HCT116 (cell line): ENCODE measurements around the gene SLCO2B1.

Experiments used
- POLR2AphosphoS5 ChIP-seq: IDR thresholded peaks from 2 replicates; pipeline ENCODE4 v1.6.1; 2011; ENCODE audit warnings: mild to moderate bottlenecking, low read depth, low read length, moderate library complexity
- ZFX ChIP-seq: fragments of 450-650 bp; IDR thresholded peaks from 2 replicates; pipeline ENCODE4 v1.6.1; 2017
- TF ChIP-seq, protein P1 (sequence below), 3 experiments: fragments of 200-600 bp in 1 of 3; sonication (generic) in 1 of 3; IDR thresholded peaks in 2 of 3; conservative IDR thresholded peaks in 1 of 3; 2 replicates each; pipeline ENCODE4 v1.5.1; 2012 to 2017; ENCODE audit warnings: low read depth in 2 of 3, low read length in 2 of 3, antibody characterized with exemption in 1 of 3, borderline replicate concordance in 1 of 3, control low read depth in 1 of 3, mild to moderate bottlenecking in 1 of 3, mixed read lengths in 1 of 3, mixed run types in 1 of 3, moderate library complexity in 1 of 3; ENCODE audit not compliant: insufficient read depth in 1 of 3

DNA sequence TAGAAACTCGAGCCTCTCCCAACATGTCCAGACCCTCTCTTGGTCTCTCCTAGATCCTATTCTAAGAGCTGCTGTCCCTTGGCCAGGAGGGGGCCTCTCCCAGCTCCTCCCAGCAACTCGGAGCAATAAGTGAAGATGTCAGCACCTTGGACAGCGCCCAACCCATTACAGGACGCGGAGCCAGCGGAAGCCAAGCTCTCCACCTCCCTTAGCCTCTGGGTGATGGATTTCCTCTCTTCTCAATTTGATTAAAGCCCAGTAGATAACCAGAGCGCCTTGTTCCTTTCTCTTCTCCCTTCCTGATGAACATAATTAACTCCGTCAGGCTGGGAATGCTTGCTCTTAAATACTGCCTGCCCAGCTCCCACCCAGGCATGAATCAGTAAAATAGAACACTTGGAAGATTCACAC lies 63.5 kb downstream of the SLCO2B1 start:
- no peak for TF ChIP-seq ZFX
- TF ChIP-seq, protein P1, sequence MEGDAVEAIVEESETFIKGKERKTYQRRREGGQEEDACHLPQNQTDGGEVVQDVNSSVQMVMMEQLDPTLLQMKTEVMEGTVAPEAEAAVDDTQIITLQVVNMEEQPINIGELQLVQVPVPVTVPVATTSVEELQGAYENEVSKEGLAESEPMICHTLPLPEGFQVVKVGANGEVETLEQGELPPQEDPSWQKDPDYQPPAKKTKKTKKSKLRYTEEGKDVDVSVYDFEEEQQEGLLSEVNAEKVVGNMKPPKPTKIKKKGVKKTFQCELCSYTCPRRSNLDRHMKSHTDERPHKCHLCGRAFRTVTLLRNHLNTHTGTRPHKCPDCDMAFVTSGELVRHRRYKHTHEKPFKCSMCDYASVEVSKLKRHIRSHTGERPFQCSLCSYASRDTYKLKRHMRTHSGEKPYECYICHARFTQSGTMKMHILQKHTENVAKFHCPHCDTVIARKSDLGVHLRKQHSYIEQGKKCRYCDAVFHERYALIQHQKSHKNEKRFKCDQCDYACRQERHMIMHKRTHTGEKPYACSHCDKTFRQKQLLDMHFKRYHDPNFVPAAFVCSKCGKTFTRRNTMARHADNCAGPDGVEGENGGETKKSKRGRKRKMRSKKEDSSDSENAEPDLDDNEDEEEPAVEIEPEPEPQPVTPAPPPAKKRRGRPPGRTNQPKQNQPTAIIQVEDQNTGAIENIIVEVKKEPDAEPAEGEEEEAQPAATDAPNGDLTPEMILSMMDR (IDR thresholded peaks at IDR 0.05 in 2 of 3, conservative IDR thresholded peaks at IDR 0.05 in 1 of 3; ENCODE audit: borderline replicate concordance in 1 of 3, insufficient read depth in 1 of 3, low read depth in 2 of 3, low read length in 2 of 3) = peak; percentile 35 to 57 (median 40); a peak in 5 of 6 replicates
- TF ChIP-seq POLR2AphosphoS5 = no peak; the same call in 1 of the 2 replicates
